Ramos (cell line): Measurements from ENCODE around the gene P3H1.

Experiments
- in situ Hi-C: fragments of 300-500 bp; cut with MboI; formaldehyde crosslinking; loops from one replicate; pipeline ENCODE4 v1.14.3; 2022; ENCODE audit warnings: low sequenced_read_pairs; ENCODE audit not compliant: unreplicated experiment

P3H1 gene

DNA sequence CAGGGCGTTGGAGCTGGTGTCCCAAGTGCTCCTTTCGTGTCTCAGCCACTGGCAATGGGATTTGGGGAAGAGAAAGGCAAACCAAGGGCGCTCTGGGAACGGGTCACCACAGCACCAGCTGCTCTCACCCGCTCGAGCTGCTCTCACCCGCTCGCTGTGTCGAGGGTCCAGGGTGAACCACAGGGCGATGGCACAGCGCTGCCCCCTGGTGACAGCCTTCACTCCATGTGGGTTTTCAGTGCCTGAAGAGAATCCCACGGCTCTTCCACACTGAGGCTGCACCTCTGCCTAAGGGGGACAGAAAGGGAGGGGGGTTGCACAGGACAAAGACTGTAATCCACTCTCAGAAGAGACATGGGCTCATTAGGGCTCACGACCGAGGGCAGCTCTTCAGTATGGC lies 19.7 kb downstream of the P3H1 start:
- in situ Hi-C loops, result loop anchor here (10.0 to 25.0 kb wide), 2 partner anchors 160 to 602 kb away; no protein-coding TSS in a partner anchor

DNA sequence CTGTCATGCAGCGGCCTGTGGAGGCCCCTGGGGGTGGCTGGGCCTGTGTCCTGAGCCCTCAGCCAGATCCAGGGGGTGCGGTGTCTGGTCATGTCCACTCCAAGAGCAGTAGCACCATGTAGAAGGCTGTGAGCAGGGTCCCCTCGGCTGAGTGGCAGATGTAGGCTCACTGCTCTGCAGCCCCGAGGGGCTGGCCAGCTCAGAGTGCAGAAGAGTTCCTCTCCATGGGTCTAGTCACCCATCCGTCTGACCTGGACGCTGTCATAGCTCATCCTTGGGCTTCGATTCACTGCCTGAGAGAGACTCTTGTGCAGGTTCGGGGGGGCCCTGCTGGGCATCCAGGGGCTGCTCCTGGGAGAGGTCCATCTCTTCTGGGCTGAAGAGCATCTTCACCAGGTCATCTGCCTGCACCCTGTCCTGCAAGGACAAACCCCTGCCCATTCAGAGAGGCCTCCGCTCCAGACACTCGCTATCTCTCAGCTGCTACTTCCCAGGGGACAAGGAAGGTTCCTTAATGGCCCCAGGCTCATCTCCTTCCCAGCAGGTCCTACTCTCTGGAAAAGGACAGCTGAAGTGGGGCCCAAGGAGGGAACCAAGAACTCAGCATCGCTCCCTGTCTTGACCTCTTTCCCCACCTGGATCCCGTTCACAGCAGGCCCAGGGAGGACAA lies 20.3 kb downstream of the P3H1 start:
- in situ Hi-C loops, result loop anchor here (10.0 to 25.0 kb wide), 2 partner anchors 159 to 602 kb away; no protein-coding TSS in a partner anchor

DNA sequence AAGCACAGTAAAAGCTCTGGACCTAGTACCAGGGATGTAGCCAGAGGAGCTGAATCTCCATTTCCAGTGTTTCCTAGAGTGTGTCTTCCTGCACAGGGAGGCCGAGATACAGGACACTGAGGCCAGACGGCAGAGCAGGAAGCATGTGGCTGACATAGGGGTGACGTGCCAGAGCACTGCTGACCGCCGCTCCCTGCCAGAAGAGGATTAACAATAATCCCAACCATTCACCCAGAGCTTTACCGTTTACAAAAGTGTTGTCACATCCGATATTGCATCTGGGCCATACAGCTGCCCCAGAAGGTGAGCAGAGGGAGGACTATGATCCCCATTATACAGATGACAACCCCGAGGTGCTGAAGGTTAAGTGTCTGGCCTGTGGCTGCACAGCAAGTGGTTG lies 21.0 kb downstream of the P3H1 start:
- in situ Hi-C loops, result loop anchor here (10.0 to 25.0 kb wide), 2 partner anchors 159 to 601 kb away; no protein-coding TSS in a partner anchor

DNA sequence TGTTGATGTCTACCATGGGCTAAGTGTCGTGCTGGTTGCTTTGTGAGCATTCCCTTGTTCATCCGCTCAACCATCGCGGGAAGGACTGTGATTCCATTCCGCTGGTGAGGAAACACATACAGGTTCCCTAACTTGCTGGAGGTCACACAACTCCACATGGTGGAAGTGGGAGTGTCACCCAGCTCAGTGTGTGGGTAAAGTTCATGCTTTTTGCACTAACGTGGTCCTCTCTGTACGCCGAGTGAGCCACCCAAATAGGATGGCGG lies 22.7 kb downstream of the P3H1 start:
- in situ Hi-C loops, result loop anchor here (10.0 to 25.0 kb wide), 2 partner anchors 157 to 599 kb away; no protein-coding TSS in a partner anchor

DNA sequence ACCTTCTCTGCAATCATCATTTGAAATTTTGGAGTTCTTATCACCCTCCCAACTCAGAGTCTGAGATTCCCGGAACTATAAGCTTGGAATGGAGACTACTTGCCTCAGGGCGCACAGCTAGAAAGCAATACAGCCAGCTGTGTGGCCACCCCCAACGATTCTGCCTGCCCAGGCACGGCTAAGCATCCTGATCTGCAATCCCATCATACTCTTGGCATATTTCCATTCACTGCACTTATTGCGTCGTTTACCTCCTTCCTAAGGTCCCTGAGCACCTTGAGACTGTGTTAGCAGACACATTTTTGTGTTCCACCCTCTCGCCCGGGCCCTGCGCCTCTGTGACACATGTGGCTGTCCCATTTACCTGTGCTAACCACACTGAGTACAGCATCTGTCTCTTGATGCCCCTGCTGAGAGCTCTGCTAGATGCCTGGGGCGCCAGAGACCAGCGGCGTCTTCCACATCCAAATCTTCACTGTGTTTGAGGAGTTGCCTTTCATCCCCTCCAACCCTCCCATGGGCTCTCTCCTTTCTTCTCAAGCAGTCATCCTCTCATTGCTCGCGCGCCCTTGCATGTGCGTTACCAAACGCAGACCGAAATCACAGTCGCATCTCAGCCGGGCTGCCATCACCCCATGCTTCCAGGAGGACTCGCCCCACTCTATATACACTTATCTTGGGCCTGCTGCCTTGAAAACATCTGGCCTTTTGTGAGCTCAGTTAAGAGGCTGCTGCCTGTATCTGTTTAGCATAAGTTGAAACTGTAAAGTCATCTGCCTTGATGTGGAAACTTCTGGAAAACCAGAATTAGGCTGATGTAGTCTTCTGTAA lies 23.3 kb downstream of the P3H1 start:
- in situ Hi-C loops, result loop anchor here (10.0 to 25.0 kb wide), 2 partner anchors 156 to 599 kb away; no protein-coding TSS in a partner anchor

DNA sequence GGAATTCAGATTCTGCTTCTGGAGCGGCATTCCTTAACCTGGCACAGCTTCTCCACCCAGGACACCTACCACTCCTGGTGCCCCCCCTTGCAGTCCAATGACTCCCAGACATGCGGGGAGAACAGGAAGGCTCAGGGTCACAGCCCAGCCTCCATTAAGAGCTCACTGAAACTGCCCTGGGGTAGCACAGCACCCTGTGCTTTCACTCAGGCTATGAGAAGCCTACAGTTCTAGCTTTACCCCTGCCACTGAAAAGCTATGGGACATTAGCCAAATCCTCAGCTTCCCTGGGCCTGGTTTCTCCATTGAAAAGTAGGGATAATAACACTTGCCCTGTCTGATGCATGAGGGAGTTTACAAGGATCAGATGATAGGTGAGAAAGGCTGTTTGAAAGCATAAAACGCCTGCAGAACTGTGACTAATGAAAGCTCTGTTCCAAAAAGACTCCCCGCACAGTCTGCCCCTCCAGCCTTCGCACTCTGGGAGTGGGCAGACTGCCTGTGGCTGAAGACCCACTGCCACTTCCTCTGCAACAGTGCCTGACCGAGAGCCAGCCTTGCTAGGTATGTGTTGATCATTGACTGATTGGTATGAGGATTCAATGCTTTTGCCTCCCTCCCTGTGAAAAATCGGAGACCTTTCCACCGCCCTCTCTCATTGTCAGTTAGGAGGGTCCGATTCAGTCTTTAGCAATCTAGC lies 24.1 kb downstream of the P3H1 start:
- in situ Hi-C loops, result loop anchor here (10.0 to 25.0 kb wide), 2 partner anchors 155 to 598 kb away; no protein-coding TSS in a partner anchor

DNA sequence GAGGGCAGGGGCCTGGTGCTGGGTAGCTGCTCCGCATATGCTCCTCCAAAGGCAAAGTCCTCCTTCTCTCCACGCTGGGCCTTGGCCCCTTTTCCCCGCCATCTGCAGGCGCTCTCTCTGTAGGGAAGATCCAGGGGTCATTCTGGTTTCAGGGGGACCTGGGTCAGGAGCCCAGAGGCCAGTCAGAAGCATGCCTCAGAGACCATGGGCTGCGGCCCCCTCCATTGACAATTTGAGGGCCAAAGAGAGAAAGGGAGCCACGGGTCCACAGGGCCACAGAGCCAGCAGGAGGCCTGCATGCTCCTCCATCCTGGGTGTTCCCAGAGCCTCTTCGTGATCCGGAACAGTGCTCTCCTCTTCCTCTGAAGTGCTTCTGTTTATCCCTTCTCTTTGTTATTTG lies 24.7 kb downstream of the P3H1 start:
- in situ Hi-C loops, result loop anchor here (10.0 to 25.0 kb wide), 2 partner anchors 155 to 597 kb away; no protein-coding TSS in a partner anchor

DNA sequence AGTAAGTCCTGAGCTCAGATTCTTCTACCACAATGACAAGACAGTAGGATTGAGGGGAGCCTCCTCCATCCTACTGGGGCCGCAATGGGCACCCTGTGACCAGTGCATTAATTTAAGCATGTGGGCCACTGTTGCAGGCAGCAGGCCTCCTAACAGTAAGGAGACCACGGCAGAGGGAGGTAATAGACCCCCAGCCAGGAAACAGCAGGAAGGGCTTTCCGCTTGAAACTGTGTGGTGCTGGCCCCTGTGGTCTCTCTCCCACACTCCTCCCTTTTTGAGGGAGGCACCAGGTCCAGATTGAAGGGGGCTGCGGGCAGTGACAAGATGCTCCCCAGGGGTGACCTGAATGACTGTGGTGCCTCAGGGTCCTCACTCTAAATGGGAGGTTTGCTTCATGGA lies 25.1 kb downstream of the P3H1 start:
- in situ Hi-C loops, result loop anchor here (10.0 to 25.0 kb wide), 2 partner anchors 154 to 597 kb away; no protein-coding TSS in a partner anchor

DNA sequence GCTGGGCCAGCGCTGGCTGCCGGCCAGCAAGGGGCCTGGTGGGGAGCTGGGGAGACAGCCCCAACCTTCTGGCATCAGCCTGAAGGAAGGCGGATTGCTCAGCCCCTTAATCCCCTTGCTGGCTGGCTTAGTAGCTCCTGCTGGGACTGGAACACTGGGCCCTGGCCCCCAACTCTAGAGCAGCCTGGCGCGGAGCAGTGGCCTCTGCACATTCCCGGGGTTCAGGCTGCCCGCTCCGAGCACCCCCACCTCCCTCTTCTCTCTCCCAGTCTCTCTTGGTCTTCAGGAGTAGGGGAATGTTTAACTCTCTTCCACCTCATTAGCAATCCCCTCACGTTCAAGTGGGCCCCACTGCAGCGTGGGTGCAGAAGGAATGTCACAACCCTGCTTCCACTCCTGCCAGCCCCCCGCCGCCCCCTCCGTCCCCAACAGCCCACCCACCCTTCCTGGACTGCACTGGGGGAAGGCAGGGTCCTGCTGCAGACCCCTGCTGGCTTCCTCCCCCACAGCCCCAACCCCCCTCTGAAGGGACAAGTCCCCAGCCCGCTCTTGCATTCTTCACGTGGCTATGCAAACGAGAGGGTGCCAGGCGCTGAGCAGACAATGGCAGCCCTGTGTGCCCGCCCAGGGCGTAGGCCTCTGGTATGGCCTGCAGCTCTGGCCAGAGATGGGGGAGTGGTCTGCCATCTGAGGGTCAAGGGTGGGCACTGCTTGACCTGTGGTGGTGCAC lies 25.8 kb downstream of the P3H1 start:
- in situ Hi-C loops, result loop anchor here (10.0 to 25.0 kb wide), 2 partner anchors 154 to 596 kb away; no protein-coding TSS in a partner anchor

DNA sequence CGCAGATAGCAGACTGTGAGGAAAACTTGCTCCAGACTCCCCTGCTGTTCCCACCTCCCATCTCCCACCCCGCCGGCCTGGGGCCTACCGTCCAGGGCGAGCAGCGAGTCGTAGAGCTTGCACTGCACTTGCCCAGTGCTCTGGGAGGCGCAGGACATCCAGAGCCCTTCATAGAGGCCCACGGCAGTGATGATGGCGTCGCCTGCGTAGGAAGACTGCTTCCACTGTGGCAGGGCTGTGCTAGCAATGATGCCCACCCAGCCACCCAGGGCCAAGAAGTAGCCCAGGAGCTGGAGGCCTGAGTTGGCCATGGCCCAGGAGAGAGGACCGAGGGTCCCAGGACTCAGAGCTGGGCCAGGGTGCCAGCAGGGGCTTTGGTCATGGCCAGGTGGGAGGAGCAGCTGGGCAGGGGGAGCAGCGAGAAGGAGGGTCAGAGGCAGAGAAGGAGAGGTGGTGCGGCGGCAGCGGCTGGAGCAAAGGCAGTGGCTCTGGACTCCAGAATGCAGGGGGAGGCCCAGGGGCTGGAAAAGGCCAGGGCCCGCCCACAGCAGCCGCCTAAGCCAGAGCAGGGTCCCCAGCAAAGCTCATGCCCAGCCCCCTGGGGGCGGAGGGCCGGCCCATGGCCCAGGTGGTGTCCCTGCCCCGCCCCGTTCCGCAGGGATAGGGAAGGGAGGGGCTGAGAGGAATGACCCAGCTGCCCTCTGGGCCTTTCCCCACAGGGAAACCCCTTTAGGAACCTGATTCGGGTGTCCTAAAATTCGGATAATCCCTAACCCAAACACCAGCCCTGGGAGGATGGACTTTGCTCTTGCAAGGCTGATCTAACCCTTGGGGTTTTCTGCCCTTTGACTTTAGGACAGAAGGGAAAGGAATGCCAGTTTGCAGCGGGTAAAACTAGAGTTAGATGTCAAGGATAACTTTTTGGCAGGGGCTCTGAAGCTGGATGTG lies 26.8 kb downstream of the P3H1 start, which contains the start of gene CLDN19:
CLDN19 (minus strand) TSS at position 484 of the 948 bp plus-strand sequence; CDS start at position 311, 173 bp downstream.
- in situ Hi-C loops, result loop anchor here (10.0 to 25.0 kb wide), 3 partner anchors 153 to 595 kb away; no protein-coding TSS in a partner anchor

DNA sequence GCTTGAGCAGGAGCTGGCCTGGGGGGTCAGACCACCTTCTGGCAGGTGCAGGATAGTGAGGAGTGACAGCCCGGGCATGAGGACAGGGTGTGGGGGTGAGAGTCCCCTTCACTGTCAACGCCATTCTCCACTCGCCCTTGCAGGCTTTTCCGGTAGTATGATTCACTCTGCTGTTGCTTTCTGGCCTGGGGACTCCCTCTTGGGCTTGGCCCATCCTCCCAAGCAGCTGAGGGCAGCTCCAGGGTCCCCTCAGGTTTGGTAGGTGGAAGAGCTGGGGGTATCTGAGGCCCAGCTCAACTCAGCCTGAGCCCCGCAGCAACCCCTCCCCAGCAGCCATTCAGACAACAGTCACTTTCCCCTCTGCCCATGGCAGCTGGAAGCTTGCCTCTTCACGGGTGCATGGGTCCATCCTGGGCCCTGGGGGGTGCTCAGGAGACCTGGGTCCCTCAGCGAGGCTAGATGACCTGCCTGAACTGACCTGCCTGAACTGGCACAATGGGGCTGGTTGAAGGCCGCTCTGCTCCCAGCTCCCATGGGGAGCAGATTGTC lies 28.1 kb downstream of the P3H1 start:
- in situ Hi-C loops, result loop anchor here (10.0 to 25.0 kb wide), 2 partner anchors 151 to 394 kb away; no protein-coding TSS in a partner anchor

DNA sequence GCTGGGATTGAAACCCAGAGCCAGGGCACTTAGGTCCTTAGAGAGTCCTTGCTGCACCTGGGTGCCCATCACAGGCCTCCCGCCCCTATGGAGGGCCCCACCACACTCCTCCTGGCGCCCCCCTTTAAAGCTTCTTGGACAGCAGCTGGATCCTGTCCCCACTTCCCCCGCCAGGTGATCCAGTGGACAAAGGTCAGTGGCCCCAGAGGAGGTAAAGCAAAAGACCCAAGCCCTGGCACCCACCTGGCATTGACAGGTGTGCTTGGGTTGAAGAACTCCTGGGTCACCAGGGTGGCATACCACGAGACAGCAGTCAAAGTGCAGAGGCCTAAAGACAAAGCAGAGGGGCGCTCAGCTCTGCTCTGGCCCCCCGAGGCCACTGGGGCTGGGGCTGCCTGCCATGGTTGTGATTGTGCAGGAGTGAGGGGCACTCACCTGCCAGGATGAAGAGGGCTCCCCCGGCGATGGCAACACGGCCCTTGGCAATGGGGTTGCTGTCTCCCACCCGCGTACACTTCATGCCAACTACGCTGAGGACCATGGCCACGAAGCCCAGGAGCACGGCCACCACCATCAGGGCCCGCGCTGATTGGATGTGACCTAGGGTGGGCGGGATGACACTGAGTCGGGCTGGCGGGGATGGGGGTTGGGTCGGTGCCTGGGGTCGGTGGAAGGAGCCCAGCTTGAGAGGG lies 28.7 kb downstream of the P3H1 start:
- in situ Hi-C loops, result loop anchor here (10.0 to 25.0 kb wide), 2 partner anchors 151 to 393 kb away; no protein-coding TSS in a partner anchor

DNA sequence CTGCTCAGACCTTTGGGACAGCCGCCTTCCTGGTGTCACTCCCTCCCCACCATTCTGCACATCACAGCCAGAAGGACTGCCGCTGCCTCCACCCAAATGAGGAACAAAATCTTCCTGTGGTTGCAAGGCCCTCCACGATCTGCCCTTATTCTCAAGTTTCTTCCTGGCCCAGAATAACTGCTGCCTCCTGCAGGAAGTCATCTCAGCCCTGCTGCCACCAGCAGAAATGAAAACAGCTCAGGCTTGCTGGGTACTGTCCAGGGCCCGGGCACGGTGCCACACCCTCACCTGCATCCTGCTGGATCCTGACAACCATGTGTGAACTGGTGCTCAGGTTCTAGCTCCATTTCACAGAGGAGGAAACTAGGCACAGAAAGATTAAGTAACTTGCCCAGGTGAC lies 29.6 kb downstream of the P3H1 start:
- in situ Hi-C loops, result loop anchor here (10.0 to 25.0 kb wide), 2 partner anchors 150 to 392 kb away; no protein-coding TSS in a partner anchor

DNA sequence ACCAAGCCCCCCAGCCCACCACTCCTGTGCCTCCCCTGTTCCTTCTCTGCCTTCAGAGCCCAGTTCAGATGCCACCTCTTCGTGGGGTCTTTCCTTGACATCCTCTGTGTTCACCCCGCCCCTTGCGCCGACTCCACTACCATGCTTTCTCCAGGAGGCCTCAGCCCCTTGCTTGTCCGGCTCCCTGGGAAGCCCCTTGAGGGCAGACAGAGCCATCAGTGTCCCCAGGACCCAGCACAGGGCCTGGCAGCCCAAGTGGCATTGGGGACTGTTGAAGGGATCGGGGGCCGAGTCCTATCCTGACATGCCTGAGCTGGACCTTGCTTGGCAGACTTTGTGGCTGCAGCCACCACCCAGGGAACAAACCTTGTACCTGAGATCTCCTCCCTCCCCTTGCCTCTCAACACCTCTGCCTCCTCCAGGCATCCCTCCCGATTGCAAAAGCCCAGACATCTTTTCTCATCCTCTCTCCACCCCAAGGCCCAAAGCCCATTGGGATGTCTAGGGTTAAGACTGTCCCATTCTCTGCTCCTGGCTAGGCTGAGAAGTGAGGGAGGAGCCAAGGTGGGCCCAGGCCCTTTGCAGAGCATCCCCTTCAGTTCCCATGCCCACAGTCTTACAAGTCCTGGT lies 30.1 kb downstream of the P3H1 start:
- in situ Hi-C loops, result loop anchor here (10.0 to 25.0 kb wide), 2 partner anchors 149 to 392 kb away; no protein-coding TSS in a partner anchor

DNA sequence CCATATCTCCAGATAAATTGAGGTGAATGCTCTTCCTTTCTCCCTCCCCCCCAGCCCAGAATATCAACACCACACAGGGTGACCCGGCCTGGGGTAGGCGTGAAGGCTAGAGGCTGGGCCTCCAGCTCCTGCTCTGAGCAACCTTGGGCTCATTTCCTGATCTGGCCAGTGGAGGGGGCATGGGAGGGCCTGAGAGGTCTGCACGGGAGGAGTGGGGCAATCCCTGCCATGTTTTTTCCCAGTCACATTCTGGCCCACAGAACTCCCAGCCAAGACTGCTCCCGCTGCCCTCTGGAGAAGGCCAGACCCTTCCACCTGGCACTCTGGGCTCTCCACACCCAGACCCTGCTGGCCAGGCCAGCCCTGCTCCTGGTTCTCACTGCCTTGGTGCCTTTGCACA lies 30.7 kb downstream of the P3H1 start:
- in situ Hi-C loops, result loop anchor here (10.0 to 25.0 kb wide), 2 partner anchors 149 to 391 kb away; no protein-coding TSS in a partner anchor

DNA sequence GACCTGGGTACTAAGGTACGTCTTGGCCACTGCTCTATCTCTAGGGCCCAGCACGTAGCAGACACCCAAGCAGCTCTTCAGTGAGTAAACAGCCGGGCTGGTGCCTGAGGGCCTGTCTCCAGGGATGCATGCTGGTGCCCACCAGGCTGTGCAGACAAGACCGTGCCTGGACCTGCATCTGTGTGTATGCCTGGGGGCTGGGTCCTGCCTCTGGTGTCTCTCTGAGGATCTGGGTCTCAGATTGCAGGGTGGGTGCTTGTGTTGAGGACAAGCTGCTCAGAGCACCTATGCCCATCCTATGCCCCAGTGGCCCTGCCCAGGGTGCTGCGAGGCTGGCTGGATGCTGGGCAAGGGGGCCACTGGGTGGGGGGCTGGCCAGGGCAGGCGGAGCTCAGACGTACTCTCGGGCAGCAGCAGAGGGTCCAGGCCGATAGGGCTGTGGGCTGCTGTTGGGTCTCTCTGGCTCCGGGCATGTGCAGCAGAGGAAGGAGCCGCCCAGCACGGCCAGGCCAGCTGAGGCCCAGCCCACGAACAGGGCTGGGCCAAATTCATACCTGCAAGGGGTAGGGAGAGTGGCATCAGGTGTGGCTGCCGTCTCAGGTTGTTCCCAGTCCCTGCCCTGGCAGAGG lies 31.2 kb downstream of the P3H1 start:
- in situ Hi-C loops, result loop anchor here (10.0 to 25.0 kb wide), 2 partner anchors 148 to 391 kb away; no protein-coding TSS in a partner anchor
